Measurements from ENCODE around the gene F2RL2.

The F2RL2 gene

GRCh38 chr5:76667495-76667894, 44.3 kb upstream of the F2RL2 start:
- H3K79me2 ChIP-seq (ENCODE audit: insufficient read depth, low read depth): no peaks in the 10 kb centered on the region
- H4K20me1 ChIP-seq (ENCODE audit: insufficient read depth): no peaks in the 10 kb centered on the region
- no peaks in the 10 kb centered on the region for H3K27me3 ChIP-seq (ENCODE audit: insufficient read depth, low read depth)
- peaks cover 7% of the 10 kb centered on the region; the same call in 1 of the 2 replicates for H3K36me3 ChIP-seq (ENCODE audit: insufficient read depth)
- no peak overlapping the region for H2AFZ ChIP-seq (ENCODE audit: low read depth)
- H3K27ac ChIP-seq: no peak overlapping the region
- H3K4me3 ChIP-seq (IDR thresholded peaks at IDR 0.05; ENCODE audit: insufficient read depth, low read depth, low read length): no peak overlapping the region
- no peaks in the 10 kb centered on the region for H3K4me1 ChIP-seq (ENCODE audit: low read depth, poor library complexity, severe bottlenecking)
- no peak overlapping the region for H3K9ac ChIP-seq
- TF ChIP-seq, protein P1, sequence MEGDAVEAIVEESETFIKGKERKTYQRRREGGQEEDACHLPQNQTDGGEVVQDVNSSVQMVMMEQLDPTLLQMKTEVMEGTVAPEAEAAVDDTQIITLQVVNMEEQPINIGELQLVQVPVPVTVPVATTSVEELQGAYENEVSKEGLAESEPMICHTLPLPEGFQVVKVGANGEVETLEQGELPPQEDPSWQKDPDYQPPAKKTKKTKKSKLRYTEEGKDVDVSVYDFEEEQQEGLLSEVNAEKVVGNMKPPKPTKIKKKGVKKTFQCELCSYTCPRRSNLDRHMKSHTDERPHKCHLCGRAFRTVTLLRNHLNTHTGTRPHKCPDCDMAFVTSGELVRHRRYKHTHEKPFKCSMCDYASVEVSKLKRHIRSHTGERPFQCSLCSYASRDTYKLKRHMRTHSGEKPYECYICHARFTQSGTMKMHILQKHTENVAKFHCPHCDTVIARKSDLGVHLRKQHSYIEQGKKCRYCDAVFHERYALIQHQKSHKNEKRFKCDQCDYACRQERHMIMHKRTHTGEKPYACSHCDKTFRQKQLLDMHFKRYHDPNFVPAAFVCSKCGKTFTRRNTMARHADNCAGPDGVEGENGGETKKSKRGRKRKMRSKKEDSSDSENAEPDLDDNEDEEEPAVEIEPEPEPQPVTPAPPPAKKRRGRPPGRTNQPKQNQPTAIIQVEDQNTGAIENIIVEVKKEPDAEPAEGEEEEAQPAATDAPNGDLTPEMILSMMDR (conservative IDR thresholded peaks at IDR 0.05; ENCODE audit: low read depth, low read length): no peak
- no peak overlapping the region for H3K4me2 ChIP-seq

DNA sequence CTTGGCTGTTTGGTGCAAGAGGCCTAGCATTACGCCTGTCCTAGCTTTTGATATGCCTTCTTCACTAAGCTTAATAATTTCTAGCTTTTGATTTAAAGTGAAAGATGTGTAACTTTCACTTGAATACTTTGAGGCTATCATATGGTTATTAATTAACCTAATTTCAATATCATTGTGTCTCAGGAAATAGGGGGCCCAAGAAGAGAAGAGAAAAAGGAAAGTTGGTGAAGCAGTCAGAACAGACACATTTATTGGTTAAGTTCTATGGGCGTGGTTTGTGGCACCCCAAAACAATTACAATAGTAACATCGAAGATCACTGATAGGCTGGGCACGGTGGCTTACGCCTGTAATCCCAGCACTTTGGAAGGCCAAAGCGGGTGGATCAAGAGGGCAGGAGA, 40.9 kb upstream of the F2RL2 start:
- no peaks in the 10 kb centered on the region for H3K4me1 ChIP-seq (ENCODE audit: low read depth, poor library complexity, severe bottlenecking)
- no peak overlapping the region for H3K4me2 ChIP-seq
- no peak overlapping the region for H3K9ac ChIP-seq
- H2AFZ ChIP-seq (ENCODE audit: low read depth): no peak overlapping the region
- H3K36me3 ChIP-seq (ENCODE audit: insufficient read depth): 0 out of 2 replicates have a peak, but pooled peaks cover 7% of the 10 kb centered on the region
- H3K27me3 ChIP-seq (ENCODE audit: insufficient read depth, low read depth): no peaks in the 10 kb centered on the region
- no peaks in the 10 kb centered on the region for H3K79me2 ChIP-seq (ENCODE audit: insufficient read depth, low read depth)
- TF ChIP-seq, protein P1 (conservative IDR thresholded peaks at IDR 0.05; ENCODE audit: low read depth, low read length): no peak
- no peaks in the 10 kb centered on the region for H4K20me1 ChIP-seq (ENCODE audit: insufficient read depth)
- no peak overlapping the region for H3K27ac ChIP-seq
- H3K4me3 ChIP-seq (IDR thresholded peaks at IDR 0.05; ENCODE audit: insufficient read depth, low read depth, low read length): no peak overlapping the region

- no peak overlapping the region for H3K4me3 ChIP-seq (IDR thresholded peaks at IDR 0.05; ENCODE audit: insufficient read depth, low read depth, low read length)
- no peak overlapping the region for H3K4me2 ChIP-seq
- no peaks in the 10 kb centered on the region for H3K79me2 ChIP-seq (ENCODE audit: insufficient read depth, low read depth)
- no peaks in the 10 kb centered on the region for H3K27me3 ChIP-seq (ENCODE audit: insufficient read depth, low read depth)
- H4K20me1 ChIP-seq (ENCODE audit: insufficient read depth): no peaks in the 10 kb centered on the region
- H3K9ac ChIP-seq: no peak overlapping the region
- H3K36me3 ChIP-seq (ENCODE audit: insufficient read depth): 0 out of 2 replicates have a peak, but pooled peaks cover 5% of the 10 kb centered on the region
- no peak overlapping the region for H2AFZ ChIP-seq (ENCODE audit: low read depth)
- H3K4me1 ChIP-seq (ENCODE audit: low read depth, poor library complexity, severe bottlenecking): no peaks in the 10 kb centered on the region
- TF ChIP-seq, protein P1 (conservative IDR thresholded peaks at IDR 0.05; ENCODE audit: low read depth, low read length): no peak
- H3K27ac ChIP-seq: no peak overlapping the region
Observed at GRCh38 chr5:76663573-76663972, 40.4 kb upstream of the F2RL2 start.

GRCh38 chr5:76662521-76662920, 39.3 kb upstream of the F2RL2 start:
- H3K36me3 ChIP-seq (ENCODE audit: insufficient read depth): peaks cover 3% of the 10 kb centered on the region; the same call in 1 of the 2 replicates
- no peak overlapping the region for H3K4me2 ChIP-seq
- no peak overlapping the region for H3K4me3 ChIP-seq (IDR thresholded peaks at IDR 0.05; ENCODE audit: insufficient read depth, low read depth, low read length)
- TF ChIP-seq, protein P1 (conservative IDR thresholded peaks at IDR 0.05; ENCODE audit: low read depth, low read length): no peak
- no peaks in the 10 kb centered on the region for H4K20me1 ChIP-seq (ENCODE audit: insufficient read depth)
- H2AFZ ChIP-seq (ENCODE audit: low read depth): no peak overlapping the region
- no peak overlapping the region for H3K27ac ChIP-seq
- no peaks in the 10 kb centered on the region for H3K4me1 ChIP-seq (ENCODE audit: low read depth, poor library complexity, severe bottlenecking)
- H3K79me2 ChIP-seq (ENCODE audit: insufficient read depth, low read depth): no peaks in the 10 kb centered on the region
- no peaks in the 10 kb centered on the region for H3K27me3 ChIP-seq (ENCODE audit: insufficient read depth, low read depth)
- no peak overlapping the region for H3K9ac ChIP-seq

Measured in KMS-11 (cell line).